ENCODE data around the gene HNRNPLL. TPM values are rescaled to one million over a fixed set of nuclear protein-coding genes. Genes with fewer than 3 reads are reported as not detected.

The HNRNPLL gene
- total and polyA plus RNA-seq, 4 donors = 7.7 to 18.3 (median 13.1) TPM

DNA sequence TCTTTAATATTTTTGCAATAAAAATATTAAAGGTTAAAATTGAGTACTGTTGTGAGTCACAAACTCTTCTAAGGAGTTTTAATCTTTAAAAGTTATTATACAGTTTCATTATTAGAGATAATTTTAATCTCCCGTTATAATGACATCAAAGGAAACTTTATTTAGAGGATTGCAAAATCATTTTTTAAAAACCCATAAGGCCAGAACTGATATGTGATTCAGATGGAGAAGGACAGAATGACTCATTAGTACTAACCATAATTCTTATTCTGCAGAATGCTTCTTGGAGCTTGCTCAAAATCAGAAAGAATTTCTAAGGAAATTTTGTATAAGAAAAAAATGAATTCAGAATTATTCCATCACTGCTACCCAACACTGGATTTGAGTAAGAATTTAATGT, 12.5 kb upstream of the HNRNPLL start:
- WGBS = 66% methylated on average over 1 of the region's 1 CpG
- no peak overlapping the region for H3K4me3 ChIP-seq (ENCODE audit: low read depth in 1 of 3, low read length in 3 of 3)
- no peak for TF ChIP-seq JUND (IDR thresholded peaks at IDR 0.05)
- TF ChIP-seq GABPA (IDR thresholded peaks at IDR 0.05 in 1 of 2, conservative IDR thresholded peaks at IDR 0.05 in 1 of 2) = no peak
- TF ChIP-seq FOXA1 (IDR thresholded peaks at IDR 0.05) = no peak
- TF ChIP-seq, protein P1, sequence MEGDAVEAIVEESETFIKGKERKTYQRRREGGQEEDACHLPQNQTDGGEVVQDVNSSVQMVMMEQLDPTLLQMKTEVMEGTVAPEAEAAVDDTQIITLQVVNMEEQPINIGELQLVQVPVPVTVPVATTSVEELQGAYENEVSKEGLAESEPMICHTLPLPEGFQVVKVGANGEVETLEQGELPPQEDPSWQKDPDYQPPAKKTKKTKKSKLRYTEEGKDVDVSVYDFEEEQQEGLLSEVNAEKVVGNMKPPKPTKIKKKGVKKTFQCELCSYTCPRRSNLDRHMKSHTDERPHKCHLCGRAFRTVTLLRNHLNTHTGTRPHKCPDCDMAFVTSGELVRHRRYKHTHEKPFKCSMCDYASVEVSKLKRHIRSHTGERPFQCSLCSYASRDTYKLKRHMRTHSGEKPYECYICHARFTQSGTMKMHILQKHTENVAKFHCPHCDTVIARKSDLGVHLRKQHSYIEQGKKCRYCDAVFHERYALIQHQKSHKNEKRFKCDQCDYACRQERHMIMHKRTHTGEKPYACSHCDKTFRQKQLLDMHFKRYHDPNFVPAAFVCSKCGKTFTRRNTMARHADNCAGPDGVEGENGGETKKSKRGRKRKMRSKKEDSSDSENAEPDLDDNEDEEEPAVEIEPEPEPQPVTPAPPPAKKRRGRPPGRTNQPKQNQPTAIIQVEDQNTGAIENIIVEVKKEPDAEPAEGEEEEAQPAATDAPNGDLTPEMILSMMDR (IDR thresholded peaks at IDR 0.05; ENCODE audit: low read depth, low read length, missing input control) = no peak
- no peak for TF ChIP-seq YY1 (IDR thresholded peaks at IDR 0.05)
- no peak for TF ChIP-seq SP1 (IDR thresholded peaks at IDR 0.05)
- TF ChIP-seq, protein P2, sequence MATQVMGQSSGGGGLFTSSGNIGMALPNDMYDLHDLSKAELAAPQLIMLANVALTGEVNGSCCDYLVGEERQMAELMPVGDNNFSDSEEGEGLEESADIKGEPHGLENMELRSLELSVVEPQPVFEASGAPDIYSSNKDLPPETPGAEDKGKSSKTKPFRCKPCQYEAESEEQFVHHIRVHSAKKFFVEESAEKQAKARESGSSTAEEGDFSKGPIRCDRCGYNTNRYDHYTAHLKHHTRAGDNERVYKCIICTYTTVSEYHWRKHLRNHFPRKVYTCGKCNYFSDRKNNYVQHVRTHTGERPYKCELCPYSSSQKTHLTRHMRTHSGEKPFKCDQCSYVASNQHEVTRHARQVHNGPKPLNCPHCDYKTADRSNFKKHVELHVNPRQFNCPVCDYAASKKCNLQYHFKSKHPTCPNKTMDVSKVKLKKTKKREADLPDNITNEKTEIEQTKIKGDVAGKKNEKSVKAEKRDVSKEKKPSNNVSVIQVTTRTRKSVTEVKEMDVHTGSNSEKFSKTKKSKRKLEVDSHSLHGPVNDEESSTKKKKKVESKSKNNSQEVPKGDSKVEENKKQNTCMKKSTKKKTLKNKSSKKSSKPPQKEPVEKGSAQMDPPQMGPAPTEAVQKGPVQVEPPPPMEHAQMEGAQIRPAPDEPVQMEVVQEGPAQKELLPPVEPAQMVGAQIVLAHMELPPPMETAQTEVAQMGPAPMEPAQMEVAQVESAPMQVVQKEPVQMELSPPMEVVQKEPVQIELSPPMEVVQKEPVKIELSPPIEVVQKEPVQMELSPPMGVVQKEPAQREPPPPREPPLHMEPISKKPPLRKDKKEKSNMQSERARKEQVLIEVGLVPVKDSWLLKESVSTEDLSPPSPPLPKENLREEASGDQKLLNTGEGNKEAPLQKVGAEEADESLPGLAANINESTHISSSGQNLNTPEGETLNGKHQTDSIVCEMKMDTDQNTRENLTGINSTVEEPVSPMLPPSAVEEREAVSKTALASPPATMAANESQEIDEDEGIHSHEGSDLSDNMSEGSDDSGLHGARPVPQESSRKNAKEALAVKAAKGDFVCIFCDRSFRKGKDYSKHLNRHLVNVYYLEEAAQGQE (IDR thresholded peaks at IDR 0.05) = no peak
- no peak for TF ChIP-seq RAD21 (IDR thresholded peaks at IDR 0.05)

DNA sequence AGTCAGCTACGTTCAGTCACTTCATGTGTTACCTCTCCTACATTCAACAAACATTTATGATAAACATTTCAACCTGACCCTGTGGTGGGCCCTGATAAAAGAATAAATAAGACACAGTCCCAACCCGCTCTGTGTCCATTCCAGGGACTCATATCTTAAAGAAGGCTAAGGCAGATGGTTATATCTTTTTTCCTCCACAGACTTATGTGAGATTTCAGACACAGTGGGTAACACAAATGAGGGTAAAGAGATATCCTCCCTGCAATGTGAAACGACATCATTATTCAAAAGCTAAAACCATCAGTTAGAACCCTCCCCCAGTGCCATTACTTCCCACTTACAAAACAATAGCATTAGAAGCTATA, 11.1 kb upstream of the HNRNPLL start:
- DNase-seq (ENCODE audit: low spot score) = no peak
- Histone ChIP-seq H3K27me3 (ENCODE audit: control insufficient read depth in 4 of 4, insufficient read depth in 4 of 4, low read length in 3 of 4) (no peaks in the 10 kb centered on the region), H3K4me3 (ENCODE audit: low read depth in 1 of 3, low read length in 3 of 3) (no peak overlapping the region), H3K4me1 (ENCODE audit: control insufficient read depth in 4 of 4, insufficient read depth in 4 of 4, low read length in 3 of 4) (no peaks in the 10 kb centered on the region), H3K9ac (ENCODE audit: low read depth in 1 of 2, low read length in 2 of 2) (no peak overlapping the region), H3K27ac (ENCODE audit: low read depth in 1 of 2, low read length in 2 of 2) (no peak overlapping the region), H3K36me3 (ENCODE audit: control insufficient read depth in 4 of 4, insufficient read depth in 3 of 4, low read depth in 1 of 4, low read length in 3 of 4) (no peaks in the 10 kb centered on the region), H3K9me3 (ENCODE audit: control insufficient read depth in 4 of 4, low read length in 3 of 4) (no peaks in the 10 kb centered on the region)
- TF ChIP-seq FOXA1 (IDR thresholded peaks at IDR 0.05) = no peak
- TF ChIP-seq, protein P2 (IDR thresholded peaks at IDR 0.05) = no peak
- TF ChIP-seq, protein P1 (IDR thresholded peaks at IDR 0.05; ENCODE audit: low read depth, low read length, missing input control) = no peak
- no peak for TF ChIP-seq RXRA (IDR thresholded peaks at IDR 0.05)
- TF ChIP-seq RAD21 (IDR thresholded peaks at IDR 0.05) = no peak
- TF ChIP-seq, protein P3, sequence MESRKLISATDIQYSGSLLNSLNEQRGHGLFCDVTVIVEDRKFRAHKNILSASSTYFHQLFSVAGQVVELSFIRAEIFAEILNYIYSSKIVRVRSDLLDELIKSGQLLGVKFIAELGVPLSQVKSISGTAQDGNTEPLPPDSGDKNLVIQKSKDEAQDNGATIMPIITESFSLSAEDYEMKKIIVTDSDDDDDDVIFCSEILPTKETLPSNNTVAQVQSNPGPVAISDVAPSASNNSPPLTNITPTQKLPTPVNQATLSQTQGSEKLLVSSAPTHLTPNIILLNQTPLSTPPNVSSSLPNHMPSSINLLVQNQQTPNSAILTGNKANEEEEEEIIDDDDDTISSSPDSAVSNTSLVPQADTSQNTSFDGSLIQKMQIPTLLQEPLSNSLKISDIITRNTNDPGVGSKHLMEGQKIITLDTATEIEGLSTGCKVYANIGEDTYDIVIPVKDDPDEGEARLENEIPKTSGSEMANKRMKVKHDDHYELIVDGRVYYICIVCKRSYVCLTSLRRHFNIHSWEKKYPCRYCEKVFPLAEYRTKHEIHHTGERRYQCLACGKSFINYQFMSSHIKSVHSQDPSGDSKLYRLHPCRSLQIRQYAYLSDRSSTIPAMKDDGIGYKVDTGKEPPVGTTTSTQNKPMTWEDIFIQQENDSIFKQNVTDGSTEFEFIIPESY (IDR thresholded peaks at IDR 0.05) = no peak
- 90% methylated on average over 3 of the region's 3 CpGs for WGBS

More for the DNA sequence above, 12.5 kb upstream of the HNRNPLL start:
- Histone ChIP-seq H3K9me3 (ENCODE audit: control insufficient read depth in 4 of 4, low read length in 3 of 4) (no peaks in the 10 kb centered on the region), H3K36me3 (ENCODE audit: control insufficient read depth in 4 of 4, insufficient read depth in 3 of 4, low read depth in 1 of 4, low read length in 3 of 4) (no peaks in the 10 kb centered on the region), H3K27me3 (ENCODE audit: control insufficient read depth in 4 of 4, insufficient read depth in 4 of 4, low read length in 3 of 4) (no peaks in the 10 kb centered on the region), H3K4me1 (ENCODE audit: control insufficient read depth in 4 of 4, insufficient read depth in 4 of 4, low read length in 3 of 4) (no peaks in the 10 kb centered on the region), H3K27ac (ENCODE audit: low read depth in 1 of 2, low read length in 2 of 2) (no peak overlapping the region), H3K9ac (ENCODE audit: low read depth in 1 of 2, low read length in 2 of 2) (no peak overlapping the region)
- no peak for DNase-seq (ENCODE audit: low spot score)

Measured in liver (tissue), 9 donors.